HAP-1 (cell line): Measurements from ENCODE around the gene ADGRB2.

Source experiments
- DNase-seq, 2 experiments: peaks; one replicate each; pipeline ENCODE4 v3.0.0-alpha.2; 2016 to 2020; ENCODE audit warnings: low spot score in 2 of 2
- H3K27me3 ChIP-seq: fragments of 250-450 bp; sonication (Bioruptor Pico); 2 replicates; pipeline ENCODE4 v1.5.1; 2020; ENCODE audit warnings: low read depth, mild to moderate bottlenecking, moderate library complexity
- H3K36me3 ChIP-seq: fragments of 250-450 bp; sonication (Bioruptor Pico); replicated peaks from 2 replicates; pipeline ENCODE4 v1.5.1; 2020; ENCODE audit warnings: mild to moderate bottlenecking
- H3K4me1 ChIP-seq: fragments of 250-450 bp; sonication (Bioruptor Pico); 2 replicates; pipeline ENCODE4 v1.5.1; 2020; ENCODE audit warnings: mild to moderate bottlenecking
- H3K4me3 ChIP-seq: fragments of 250-450 bp; sonication (Bioruptor Pico); 2 replicates; pipeline ENCODE4 v1.5.1; 2020; ENCODE audit warnings: mild to moderate bottlenecking, moderate library complexity
- H3K9me3 ChIP-seq: fragments of 250-450 bp; sonication (Bioruptor Pico); 2 replicates; pipeline ENCODE4 v1.5.1; 2020; ENCODE audit warnings: mild to moderate bottlenecking, moderate library complexity
- in situ Hi-C: fragments of 300-500 bp; cut with MboI; formaldehyde crosslinking; loops from 3 replicates; pipeline ENCODE4 v1.14.3; 2020; ENCODE audit warnings: low sequenced_read_pairs, inconsistent platforms, mixed read lengths

ADGRB2 gene

GRCh38 chr1:31734582-31735107, 29.5 kb downstream of the ADGRB2 start:
- H3K9me3 ChIP-seq = no peaks in the 10 kb centered on the region
- in situ Hi-C loops = no loop called here
- no peaks in the 10 kb centered on the region; the same call in 1 of the 2 replicates for H3K36me3 ChIP-seq
- no peaks in the 10 kb centered on the region for H3K27me3 ChIP-seq
- DNase-seq = no peak
- H3K4me3 ChIP-seq = no peak overlapping the region
- H3K4me1 ChIP-seq = no peaks in the 10 kb centered on the region

DNA sequence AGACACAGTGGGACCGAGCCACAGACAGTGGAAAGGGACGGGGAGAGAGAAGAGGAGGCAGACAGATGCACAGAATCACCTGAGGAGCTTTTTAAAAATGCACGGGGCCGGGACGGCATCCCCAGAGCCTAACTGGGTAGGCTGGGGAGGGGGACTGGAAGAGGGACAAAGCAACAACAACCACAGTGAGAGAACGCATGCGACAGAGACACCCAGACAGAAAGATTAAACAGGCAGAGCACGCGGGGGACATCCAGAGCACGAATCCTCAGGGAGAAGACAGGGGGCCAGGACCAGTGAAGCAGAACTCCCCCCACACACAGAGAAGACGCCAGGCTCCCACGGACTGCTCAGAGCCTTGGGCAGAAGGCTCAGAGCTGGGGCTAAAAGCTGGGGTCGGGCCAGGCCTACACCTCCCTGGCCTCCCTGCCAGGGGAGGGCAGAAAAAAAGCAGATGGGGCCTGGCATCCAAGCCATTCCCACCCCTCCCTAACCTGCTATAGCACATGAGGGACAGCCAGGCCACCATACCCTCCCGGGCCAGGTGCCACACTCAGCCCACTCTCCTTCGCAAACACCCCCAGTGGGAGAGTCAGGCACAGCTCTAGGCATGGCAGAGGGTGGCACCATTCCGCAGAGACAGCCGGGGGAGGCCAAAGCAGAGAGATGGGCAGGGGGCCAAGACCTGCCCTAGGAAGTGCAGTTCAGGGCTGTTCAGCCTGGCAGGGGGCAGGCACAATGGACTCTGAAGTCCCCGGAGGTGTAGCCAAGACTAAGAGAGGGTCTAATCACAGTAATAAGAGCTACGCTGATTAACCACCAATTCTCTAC, 30.5 kb downstream of the ADGRB2 start:
- Histone ChIP-seq H3K4me1 (no peaks in the 10 kb centered on the region), H3K4me3 (no peak overlapping the region), H3K27me3 (no peaks in the 10 kb centered on the region), H3K36me3 (no peaks in the 10 kb centered on the region), H3K9me3 (no peaks in the 10 kb centered on the region)
- DNase-seq = no peak
- in situ Hi-C loops = no loop called here

GRCh38 chr1:31732751-31733289, 31.3 kb downstream of the ADGRB2 start:
- no peak for DNase-seq
- no peak overlapping the region for H3K4me3 ChIP-seq
- H3K27me3 ChIP-seq = no peaks in the 10 kb centered on the region
- H3K9me3 ChIP-seq = no peaks in the 10 kb centered on the region
- no peaks in the 10 kb centered on the region for H3K4me1 ChIP-seq
- in situ Hi-C loops = no loop called here
- H3K36me3 ChIP-seq = no peaks in the 10 kb centered on the region

DNA sequence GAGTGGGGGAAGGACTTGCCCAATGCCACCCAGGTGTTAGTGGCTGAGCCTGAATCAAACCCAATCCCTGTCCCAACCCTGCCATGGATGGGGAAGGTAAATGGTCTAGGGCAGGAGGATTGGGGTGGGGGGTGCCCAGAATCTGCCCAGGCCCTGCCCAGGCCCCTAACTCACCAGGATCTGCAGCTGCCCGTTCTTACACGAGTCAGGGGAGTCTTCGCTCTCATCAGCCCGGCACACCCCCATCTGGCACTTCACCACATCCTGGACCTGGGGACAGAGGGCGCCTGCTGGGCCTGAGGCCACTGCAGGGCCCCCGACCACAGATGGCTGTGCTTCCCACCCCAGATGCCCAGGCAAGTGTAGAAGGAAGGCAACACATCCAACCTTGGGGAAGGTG, 31.8 kb downstream of the ADGRB2 start:
- Histone ChIP-seq H3K4me1 (no peaks in the 10 kb centered on the region), H3K36me3 (no peaks in the 10 kb centered on the region), H3K27me3 (no peaks in the 10 kb centered on the region), H3K4me3 (no peak overlapping the region), H3K9me3 (no peaks in the 10 kb centered on the region)
- in situ Hi-C loops = no loop called here
- DNase-seq = no peak

DNA sequence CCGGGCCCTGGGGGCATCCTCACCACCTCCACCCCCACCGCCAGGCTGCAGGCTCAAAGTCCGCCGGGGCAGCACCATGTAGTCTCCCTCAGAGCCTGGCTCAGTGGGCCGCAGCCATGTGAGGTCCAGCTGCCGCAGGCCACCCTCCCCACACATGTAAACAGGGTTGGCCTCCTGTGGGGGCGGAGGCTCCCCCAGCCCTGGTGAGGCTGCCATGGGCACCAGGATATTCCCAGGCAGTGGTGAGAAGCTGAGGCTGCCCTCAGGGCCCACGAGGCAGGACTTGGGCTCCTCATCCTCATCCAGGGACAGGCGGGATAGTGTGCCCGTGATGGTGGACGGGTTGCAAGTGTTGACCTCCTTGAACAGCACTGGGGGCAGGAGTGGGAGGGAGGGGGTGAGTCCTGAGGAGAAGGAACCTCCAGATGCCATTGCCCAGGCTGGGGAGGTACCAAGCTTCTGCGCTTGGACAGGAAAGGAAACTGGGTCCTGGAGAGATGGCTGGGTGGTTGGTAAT, 33.0 kb downstream of the ADGRB2 start:
- no peaks in the 10 kb centered on the region for H3K36me3 ChIP-seq
- no peaks in the 10 kb centered on the region for H3K27me3 ChIP-seq
- in situ Hi-C loops = no loop called here
- no peak overlapping the region for H3K4me3 ChIP-seq
- no peaks in the 10 kb centered on the region for H3K4me1 ChIP-seq
- no peaks in the 10 kb centered on the region for H3K9me3 ChIP-seq
- no peak for DNase-seq

- Histone ChIP-seq H3K9me3 (no peaks in the 10 kb centered on the region), H3K4me1 (no peaks in the 10 kb centered on the region), H3K4me3 (no peak overlapping the region), H3K36me3 (no peaks in the 10 kb centered on the region), H3K27me3 (no peaks in the 10 kb centered on the region)
- in situ Hi-C loops = no loop called here
- DNase-seq = no peak
These were observed 33.6 kb downstream of the ADGRB2 start for GRCh38 chr1:31730336-31731048.

DNA sequence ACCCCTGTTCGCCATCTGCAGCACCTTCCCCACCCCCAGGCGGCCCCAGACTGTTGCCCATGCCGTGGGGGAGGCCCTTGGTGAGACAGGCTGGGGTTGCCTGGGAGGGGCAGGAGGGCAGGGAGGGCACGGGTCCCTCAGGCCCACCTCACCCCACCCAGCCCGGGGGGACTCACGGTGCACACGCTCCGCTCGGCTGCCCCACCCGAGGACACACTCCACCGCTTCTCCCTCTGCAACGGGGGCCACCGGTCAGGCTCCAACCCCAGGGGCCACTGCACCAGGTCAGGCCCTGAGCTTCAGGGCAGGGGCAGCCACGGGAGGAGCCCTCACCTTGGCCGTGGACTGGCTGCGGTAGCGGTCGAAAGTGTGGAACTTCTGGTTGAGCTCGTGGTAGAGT, 36.3 kb downstream of the ADGRB2 start:
- Histone ChIP-seq H3K4me1 (no peaks in the 10 kb centered on the region), H3K9me3 (no peaks in the 10 kb centered on the region), H3K4me3 (no peak overlapping the region), H3K27me3 (no peaks in the 10 kb centered on the region), H3K36me3 (no peaks in the 10 kb centered on the region)
- in situ Hi-C loops = no loop called here
- no peak for DNase-seq

DNA sequence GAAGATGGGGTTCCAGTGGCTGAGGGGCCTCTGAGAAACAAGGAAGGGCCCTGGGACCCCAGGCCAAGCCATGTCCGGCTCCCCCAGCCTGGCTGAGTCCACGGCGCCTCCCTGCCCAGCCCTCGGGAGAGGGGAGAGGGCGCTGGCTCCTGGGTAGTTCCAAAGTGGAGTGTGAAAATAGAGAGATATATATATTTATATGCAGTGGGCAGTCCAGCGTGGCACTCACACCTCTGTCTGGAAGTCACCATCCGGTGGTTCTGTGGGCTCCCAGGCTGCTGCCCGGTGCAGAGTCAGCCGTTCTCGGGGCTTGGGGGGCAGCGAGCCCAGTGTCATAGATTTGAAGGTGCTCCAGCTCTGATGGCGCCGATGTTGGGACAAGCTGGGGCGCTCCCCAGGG, 36.9 kb downstream of the ADGRB2 start:
- Histone ChIP-seq H3K27me3 (no peaks in the 10 kb centered on the region), H3K36me3 (no peaks in the 10 kb centered on the region), H3K4me3 (no peak overlapping the region), H3K9me3 (no peaks in the 10 kb centered on the region), H3K4me1 (no peaks in the 10 kb centered on the region)
- in situ Hi-C loops = no loop called here
- DNase-seq = no peak

GRCh38 chr1:31726715-31727114, 37.4 kb downstream of the ADGRB2 start:
- no peaks in the 10 kb centered on the region for H3K36me3 ChIP-seq
- H3K9me3 ChIP-seq = no peaks in the 10 kb centered on the region
- in situ Hi-C loops = no loop called here
- no peak for DNase-seq
- H3K27me3 ChIP-seq = no peaks in the 10 kb centered on the region
- no peak overlapping the region for H3K4me3 ChIP-seq
- H3K4me1 ChIP-seq = no peaks in the 10 kb centered on the region

GRCh38 chr1:31725777-31726535, 38.2 kb downstream of the ADGRB2 start:
- Histone ChIP-seq H3K4me1 (no peaks in the 10 kb centered on the region), H3K9me3 (no peaks in the 10 kb centered on the region), H3K4me3 (no peak overlapping the region), H3K27me3 (no peaks in the 10 kb centered on the region), H3K36me3 (no peaks in the 10 kb centered on the region)
- DNase-seq = no peak
- in situ Hi-C loops = no loop called here

DNA sequence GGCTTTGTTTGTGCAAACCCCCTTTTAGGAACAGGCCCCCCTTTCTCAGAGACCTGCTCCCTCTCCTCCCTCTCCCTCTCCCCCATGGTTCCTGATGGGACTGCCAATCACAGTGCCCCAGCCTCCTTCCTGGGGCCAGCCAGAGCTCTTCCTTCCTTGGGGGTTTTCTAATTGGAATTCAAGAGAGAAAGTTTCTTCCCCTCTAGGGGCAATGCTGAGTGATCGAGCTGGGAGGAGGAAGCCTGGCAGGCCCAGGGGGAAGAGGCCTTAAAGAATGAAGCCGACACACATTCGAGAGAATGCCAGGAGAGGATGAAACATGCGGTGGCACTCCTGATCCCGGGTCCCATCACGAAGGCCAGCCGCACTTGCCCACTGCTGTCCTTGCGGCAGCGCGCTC, 39.0 kb downstream of the ADGRB2 start:
- in situ Hi-C loops = no loop called here
- Histone ChIP-seq H3K27me3 (no peaks in the 10 kb centered on the region), H3K4me1 (no peaks in the 10 kb centered on the region), H3K36me3 (no peaks in the 10 kb centered on the region), H3K4me3 (no peak overlapping the region), H3K9me3 (no peaks in the 10 kb centered on the region)
- no peak for DNase-seq

DNA sequence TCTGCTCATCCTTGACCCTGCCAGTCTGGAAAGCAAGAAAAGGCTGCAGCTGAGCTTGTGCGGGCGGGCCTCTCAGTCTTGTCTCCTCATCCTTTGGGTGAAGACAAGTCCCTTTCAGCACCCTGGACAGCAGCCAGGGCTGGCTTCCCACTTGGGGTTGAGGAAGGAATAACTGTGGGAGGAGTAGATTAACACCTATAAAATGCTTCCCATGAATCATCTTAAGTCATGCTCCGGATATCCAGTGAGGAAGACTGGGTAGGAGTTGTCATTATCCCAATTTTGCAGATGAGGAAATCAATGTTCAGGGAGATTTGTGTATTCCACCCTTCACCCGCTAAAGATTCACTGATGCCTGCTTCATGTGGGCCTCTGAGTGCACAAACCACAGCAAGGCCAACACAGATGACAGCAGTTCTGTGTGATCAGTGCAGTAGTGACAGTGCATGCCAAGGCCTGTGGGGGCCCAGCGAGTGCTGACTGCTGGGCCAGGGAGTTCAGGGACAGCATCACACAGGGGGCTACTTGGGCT, 40.2 kb downstream of the ADGRB2 start:
- Histone ChIP-seq H3K27me3 (no peaks in the 10 kb centered on the region), H3K4me1 (no peaks in the 10 kb centered on the region), H3K36me3 (no peaks in the 10 kb centered on the region), H3K4me3 (no peak overlapping the region), H3K9me3 (no peaks in the 10 kb centered on the region)
- DNase-seq = peak; percentile 42 to 91
- in situ Hi-C loops = no loop called here

DNA sequence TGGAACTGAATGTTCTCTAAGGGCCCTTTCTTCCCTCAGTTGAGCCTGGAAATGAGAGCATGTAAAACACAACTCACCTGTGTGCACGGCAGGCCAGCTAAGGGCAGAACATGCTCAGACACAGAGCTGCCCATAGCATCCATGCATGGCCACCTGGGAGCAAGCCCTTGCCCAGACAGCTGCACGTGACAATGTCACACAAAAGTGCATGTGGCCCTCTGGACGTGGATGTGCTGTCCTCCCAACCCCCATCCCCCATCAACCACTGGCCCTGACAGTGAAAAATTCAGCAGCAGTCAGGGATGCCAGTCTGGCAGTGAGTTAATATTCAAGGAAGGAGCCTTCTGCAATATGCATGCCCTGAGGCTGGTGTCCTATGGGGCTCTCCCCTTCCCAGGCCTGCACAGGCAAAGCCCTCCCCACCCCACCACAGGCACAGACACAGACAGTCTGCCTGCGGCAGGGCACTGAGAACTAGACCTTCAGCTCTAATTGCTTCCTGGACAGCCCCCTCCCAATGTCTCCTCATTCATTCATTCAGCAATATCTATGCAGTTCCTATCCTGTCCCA, 45.7 kb downstream of the ADGRB2 start:
- Histone ChIP-seq H3K4me3 (no peak overlapping the region), H3K9me3 (no peaks in the 10 kb centered on the region), H3K4me1 (peaks cover 15% of the 10 kb centered on the region), H3K36me3 (no peaks in the 10 kb centered on the region), H3K27me3 (peaks cover 2% of the 10 kb centered on the region; the same call in 1 of the 2 replicates)
- in situ Hi-C loops = no loop called here
- DNase-seq = no peak
